Measurements from ENCODE around the gene PAPLN.

PAPLN gene

DNA sequence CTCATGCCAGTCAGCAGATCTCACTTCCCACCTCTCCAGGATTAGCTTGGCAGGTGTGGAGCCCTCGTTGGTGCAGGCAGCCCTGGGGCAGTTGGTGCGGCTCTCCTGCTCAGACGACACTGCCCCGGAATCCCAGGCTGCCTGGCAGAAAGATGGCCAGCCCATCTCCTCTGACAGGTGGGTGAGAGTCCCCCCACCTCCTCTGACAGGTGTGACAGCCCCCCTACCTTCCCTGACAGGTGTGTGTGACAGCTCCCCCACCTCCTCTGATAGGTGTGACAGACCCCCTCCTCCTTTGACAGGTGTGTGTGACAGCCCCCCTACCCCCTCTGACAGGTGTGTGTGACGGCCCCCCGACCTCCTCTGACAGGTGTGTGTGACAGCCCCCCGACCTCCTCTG is 26.3 kb downstream of the PAPLN start:
- DNase-seq, result no peak

DNA sequence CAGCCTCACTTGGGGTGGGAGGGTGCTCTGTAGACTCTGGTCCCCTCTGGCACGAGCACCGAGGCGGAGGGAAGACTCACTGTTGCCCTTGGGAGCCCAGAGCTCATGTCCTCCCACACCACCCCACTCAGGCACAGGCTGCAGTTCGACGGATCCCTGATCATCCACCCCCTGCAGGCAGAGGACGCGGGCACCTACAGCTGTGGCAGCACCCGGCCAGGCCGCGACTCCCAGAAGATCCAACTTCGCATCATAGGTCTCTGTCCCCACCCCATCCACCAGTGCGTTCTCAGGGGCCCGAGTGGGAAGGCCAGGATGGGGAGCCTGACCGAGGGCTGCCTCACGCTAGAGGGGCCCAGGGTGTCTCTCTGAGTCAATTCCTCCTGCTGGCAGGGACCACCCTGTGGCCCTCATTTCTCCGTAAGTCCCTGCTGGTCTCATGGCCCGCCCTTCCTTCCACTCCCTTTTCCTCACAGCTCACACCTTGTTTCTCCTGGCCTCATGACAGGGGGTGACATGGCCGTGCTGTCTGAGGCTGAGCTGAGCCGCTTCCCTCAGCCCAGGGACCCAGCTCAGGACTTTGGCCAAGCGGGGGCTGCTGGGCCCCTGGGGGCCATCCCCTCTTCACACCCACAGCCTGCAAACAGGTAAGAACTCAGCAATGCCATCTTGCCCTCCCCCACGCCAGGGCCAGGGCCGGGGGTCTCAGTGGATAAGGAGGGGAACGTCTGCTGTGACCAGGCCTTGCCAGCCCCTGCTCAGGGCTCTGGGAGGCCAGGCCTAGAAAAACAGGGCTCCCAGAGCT is 27.0 kb downstream of the PAPLN start:
- DNase-seq, result no peak

DNA sequence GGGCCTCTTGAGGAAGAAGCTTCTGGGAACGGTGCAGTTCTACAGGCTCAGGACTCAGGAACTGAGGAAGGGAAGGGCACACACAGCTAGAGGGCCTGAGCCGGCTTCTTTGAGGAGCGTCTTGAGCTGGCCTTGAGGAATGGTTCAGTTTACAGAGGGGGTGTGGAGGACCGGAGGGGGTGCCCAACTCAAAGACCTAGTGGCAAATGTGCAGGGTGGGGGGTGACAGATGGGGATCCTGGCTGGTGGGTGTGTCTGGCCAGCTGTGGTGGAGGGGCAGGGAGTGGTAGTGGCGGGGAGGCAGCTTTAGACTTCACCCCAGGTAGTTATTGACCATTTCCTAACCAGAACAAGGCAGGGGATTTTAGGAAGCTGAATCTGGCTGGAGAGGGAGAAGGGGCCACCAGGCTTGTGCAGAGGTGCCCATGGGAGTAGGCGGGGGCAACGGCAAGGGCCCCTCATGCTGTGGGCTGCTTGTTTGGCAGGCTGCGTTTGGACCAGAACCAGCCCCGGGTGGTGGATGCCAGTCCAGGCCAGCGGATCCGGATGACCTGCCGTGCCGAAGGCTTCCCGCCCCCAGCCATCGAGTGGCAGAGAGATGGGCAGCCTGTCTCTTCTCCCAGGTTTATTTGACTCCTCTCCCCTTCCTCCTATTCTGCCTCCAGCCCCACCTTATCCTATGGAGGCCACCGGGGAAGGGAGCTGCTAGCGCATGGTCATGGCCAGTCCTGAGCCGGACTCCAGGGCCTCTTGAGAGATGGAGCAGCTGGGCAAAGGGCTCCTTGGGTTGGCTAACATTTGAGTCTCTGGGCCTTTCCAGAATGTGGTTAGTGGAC is 27.8 kb downstream of the PAPLN start:
- DNase-seq, result no peak

DNA sequence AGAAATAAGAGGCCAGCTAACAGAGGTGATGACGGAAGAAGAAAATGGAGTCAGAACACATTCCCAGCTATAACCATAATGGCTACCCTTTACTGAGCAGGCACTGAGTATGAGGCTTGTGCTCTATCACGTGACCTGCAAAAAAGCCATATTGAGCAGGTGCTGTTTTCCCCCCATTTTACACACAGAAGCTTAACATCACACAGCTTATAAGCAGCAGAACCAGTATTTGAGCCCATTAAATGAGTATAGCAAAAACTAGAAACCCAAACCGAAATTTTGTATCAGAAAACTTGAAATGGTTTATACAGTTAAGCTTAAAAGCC is 28.4 kb downstream of the PAPLN start:
- no peak for DNase-seq

DNA sequence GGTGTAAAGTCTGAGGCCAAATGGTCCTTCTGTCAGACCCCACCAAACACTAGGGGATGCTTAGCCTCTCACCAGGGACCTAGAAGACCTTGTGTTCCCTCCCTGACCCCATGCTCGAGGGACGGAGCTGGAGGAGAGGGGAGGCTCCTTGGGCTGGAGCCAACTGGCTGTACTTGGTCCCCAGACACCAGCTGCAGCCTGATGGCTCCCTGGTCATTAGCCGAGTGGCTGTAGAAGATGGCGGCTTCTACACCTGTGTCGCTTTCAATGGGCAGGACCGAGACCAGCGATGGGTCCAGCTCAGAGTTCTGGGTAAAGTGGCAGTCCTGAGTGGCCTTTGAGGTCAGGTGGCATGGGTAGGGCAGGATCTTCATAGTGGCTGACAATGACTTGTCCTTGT is 29.0 kb downstream of the PAPLN start:
- DNase-seq, result no peak

DNA sequence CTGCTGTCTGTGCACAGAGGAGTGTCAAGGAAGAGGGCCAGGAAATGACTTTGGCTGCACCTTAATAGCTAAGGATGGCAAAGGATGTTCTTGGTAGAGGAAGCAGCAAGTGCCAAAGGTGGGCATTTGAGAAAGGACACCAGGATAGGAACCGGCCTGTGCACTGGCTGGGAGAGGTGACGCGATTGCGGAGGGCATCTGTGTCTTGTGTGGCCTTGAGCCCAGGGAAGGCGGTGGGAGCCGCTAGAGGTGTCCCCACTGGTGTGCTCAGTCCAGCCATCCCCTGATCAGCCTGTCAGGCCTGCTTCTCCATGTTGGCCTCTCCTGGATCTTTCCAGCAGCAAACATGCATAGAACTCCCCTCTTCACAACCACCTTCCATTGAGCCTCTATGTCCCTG is 30.2 kb downstream of the PAPLN start:
- DNase-seq, result no peak

DNA sequence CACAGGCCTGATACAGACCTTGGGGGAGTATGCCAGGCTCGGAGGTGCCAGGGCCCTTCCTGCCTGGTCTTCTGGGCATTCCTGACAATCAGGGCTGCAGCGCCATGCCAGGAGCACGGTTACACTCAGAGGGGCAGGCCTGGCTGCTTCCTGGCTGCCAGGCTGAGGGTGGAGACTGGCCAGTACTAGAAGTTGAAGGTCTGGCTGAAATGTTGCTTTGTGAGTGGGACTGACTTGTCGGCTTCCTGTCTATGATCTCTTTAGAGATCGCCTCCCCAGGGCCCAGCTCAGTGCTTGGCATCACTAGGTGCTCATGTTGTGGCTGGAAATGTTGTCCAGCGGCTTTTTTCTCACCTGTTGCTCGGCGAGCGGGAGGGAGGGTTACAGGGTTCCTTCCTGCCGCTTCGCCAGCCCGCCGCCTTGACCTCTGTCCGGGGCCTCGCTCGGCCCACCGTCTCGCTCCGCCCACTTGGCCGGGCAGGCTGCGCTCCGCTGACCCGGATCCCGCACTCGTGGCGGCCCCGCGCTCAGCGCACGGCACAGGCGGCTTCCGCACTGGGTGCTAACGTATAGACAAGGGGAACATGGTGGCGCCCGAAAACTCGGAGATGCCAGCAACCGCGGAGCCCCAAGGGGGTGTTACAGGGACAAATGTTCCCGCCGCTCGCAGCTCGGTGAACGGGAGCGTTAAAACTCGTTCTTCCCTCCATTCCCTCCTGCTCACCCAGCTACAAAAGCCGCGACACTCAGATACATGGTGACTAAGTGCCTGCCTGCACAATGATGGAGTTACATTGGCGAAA is 32.6 kb downstream of the PAPLN start:
- DNase-seq, result no peak

DNA sequence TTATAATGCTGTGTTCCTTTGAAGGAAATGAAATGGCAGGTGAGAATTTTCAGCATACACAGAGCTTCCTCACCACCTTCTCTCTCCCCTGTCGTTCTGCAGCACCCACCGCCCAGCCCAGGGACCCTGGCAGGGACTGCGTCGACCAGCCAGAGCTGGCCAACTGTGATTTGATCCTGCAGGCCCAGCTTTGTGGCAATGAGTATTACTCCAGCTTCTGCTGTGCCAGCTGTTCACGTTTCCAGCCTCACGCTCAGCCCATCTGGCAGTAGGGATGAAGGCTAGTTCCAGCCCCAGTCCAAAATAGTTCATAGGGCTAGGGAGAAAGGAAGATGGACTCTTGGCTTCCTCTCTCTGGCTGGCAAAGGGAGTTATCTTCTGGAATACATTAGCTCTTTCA is 35.1 kb downstream of the PAPLN start:
- DNase-seq, result no peak

DNA sequence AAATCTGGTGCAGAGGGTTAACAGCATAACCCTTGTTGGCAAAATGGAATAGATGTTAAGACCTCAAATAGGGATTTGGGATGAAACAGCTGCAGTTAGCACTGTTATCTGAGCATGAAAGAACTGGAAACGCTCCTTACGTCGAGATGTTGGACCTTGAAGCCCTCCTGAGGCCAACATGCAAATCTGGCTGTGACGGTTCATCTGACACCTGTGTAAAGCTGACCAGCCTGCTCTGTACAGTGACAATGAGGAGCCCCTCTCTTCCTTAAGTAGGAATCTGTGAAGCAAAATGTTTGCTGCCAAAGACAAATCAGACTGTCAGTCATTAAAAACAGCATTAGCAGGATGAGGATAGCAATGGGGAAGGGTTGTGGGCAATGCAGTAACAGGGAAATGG is 36.5 kb downstream of the PAPLN start:
- no peak for DNase-seq

DNA sequence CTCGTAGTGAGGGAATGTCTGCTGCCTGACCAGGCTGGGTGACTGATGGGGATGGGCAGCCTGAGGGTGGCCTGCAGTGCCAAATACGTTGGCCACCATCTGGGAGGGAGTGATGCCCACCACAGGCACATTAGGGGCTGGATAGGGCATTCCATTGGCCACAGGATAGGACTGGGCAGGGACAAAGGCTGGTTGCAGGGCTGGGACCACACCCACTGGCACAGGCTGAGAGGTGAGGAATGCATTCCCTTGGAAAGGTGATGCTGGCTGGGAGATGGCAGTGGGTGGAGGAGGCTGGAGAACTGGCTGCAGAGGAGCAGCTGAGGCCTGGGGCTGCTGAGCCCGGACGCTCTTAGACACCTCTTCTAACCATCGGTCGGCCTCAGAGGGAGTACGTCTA is 39.5 kb downstream of the PAPLN start:
- no peak for DNase-seq

DNA sequence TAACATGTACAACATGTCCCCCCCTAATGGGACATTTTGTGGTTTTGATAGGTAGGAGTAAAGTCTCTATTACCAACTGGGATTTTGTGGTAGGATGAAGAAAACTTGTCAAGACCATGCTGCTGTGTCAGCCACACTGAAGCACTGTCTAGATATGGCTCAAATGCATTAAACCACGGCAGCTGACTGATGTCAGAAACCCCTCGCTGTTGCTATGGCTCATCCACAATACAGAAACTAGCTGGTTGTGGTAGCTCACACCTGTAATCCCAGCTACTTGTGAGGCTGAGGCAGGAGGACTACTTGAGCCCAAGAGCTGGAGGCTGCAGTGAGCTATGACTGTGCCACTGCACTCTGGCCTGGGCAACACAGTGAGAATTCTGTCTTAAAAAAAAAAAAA is 40.1 kb downstream of the PAPLN start:
- DNase-seq, result no peak

DNA sequence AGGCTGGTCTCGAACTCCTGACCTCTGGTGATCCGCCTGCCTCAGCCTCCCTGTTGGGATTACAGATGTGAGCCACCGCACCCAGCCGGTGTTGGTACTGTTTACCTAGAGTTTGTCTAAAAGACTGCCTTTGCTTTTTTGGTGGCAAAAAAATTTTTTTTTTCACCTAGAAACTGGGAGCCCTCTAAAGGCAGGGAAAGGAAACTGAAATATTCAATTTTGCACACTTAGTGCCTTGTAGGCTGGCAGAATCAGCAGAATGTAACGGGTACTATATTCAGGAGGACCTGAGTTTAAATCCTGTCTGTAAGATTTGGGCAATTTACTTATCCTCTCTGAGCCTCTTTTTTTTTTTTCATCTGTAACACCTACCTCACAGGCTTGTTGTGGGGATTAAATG is 43.6 kb downstream of the PAPLN start:
- no peak for DNase-seq

DNA sequence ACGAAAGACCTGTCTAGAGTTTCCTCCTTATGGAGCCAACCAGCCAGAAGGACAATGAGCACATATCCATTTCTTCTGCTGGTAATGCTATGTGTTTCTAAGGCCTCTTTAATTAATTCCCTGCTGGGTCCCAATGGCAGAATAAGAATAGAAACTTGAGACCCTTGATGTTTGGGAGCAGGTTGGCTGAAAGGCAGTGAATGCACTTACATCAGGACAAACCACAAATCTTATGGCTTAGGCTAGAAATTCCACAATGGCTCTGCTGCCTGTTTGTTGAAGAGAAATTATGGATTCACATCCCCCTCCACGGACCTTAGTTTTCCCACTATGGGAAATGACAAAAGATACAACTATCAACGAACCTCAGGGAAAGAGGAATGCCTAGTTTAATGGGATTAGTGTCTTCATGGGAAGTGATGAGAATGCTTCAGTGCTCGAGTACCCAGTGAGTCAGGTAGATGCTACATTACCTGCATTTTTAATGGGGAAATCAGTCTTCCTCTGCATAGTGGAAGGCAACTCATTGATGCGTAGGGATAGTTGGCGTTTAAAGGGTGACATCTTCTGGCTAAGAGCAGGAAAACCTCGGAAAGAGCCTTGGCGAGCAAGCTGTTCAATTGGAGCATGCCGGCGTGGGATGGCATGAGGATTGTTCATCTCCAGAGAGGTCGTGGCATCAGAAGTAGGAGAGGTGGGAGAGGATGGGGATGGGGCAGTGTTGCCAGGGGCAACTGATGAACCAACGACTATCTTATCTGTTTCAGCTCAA is 46.5 kb downstream of the PAPLN start:
- DNase-seq, result no peak

DNA sequence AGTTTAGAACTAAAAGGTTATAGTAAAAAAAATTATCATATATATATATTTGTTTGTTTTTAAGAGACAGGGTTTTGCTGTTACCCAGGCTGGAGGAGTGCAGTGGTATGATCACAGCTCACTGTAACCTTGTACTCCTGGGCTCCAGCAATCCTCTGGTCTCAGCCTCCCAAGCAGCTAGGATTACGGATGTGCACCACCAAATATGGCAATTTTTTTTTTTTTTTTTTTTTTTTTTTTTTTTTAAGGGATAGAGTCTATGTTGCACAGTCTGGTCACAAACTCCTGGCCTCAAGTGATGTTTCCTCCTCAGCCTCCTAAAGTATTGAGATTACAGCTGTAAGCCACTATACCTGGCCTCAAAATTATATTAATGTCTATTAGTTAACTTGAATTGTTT is 48.7 kb downstream of the PAPLN start:
- no peak for DNase-seq

DNA sequence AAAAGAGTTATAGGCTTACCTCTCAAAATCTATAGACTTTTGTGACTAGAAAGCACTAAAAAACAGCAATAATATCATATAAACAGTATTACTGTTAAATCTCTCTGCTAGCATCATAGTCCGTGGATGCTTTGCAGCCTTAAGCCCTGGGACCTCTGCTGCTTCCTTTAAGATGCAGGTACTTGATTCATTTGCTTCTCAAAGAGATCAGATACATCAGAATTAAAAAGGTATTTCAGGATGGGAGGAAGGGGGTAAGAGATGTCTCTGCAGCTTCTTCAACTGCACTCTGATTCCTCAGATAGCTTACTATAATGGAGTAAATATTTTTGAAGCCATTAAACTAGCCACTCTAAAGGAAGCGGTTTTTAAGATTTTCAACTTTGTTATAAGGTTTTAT is 49.3 kb downstream of the PAPLN start:
- no peak for DNase-seq

DNA sequence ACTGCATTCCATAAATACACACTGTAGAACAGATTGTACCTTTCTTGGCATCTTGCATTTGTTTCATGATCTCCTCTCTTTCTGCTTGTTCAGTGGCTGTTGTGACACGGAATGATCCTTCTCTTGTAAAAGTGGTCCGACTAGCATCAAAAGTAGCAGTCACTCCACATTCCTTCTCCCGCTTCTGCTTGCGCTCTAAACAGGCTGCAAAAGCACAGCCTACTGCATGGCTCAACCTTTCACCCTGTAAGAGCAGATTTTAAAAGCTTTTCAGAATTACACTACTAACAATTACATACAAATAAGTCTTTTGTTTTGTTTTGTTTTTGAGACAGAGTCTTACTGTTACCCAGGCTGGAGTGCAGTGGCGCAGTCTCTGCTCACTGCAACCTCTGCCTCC is 49.8 kb downstream of the PAPLN start:
- no peak for DNase-seq

DNA sequence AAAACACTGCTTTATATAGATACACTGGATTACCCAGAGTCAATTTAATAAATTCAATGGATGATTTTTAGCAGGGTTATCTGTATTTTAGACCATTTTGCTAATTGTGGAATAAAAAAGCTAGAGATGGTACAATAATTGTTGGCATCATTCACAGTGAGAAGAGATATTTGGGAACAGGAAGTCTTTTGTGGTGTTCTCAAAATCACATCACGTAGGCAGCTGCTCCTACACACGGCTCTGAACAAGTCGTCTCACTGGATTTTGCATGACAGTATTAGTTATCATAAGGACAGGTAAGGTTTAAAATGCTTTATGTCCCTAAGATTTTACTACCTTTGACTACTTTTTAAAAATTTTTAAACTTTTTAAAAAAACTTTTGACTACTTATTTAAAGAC is 52.0 kb downstream of the PAPLN start:
- no peak for DNase-seq

DNA sequence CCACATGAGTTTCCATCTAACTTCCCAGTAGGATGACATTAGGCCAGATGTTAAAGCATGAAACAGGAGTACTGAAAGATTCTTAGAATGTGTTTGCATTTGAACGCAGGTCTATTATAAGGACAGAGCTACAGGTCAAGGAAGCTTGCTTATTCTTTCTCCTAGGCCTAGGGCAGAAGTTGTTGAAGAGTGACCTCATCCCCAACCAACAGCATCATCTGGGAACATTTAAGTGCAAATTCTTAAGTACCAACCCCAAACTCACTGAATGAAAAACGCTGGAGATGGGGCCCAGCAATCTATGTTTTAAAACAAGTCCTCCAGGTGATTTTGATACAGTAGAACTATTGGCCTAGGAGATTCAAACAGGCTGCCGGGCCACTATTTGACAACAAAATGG is 52.4 kb downstream of the PAPLN start:
- DNase-seq, result no peak

DNA sequence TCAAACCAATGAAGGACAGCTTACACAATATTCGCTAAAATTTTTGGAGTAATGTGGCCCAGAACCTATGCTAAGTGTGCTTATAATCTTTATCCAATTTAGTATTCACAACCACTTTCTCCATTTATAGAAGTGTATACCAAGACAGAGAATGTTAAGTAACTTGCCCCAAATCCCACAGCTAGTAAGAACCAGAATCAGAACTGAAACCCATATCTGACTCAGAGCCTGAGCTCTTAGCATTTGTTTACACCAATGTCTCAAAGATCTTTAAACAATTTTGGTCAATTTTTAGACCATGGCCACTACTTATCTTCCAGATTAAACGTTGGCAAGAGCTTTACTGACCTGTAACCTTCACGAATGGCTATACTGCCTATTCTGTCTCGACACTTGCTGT is 53.0 kb downstream of the PAPLN start:
- DNase-seq, result no peak

DNA sequence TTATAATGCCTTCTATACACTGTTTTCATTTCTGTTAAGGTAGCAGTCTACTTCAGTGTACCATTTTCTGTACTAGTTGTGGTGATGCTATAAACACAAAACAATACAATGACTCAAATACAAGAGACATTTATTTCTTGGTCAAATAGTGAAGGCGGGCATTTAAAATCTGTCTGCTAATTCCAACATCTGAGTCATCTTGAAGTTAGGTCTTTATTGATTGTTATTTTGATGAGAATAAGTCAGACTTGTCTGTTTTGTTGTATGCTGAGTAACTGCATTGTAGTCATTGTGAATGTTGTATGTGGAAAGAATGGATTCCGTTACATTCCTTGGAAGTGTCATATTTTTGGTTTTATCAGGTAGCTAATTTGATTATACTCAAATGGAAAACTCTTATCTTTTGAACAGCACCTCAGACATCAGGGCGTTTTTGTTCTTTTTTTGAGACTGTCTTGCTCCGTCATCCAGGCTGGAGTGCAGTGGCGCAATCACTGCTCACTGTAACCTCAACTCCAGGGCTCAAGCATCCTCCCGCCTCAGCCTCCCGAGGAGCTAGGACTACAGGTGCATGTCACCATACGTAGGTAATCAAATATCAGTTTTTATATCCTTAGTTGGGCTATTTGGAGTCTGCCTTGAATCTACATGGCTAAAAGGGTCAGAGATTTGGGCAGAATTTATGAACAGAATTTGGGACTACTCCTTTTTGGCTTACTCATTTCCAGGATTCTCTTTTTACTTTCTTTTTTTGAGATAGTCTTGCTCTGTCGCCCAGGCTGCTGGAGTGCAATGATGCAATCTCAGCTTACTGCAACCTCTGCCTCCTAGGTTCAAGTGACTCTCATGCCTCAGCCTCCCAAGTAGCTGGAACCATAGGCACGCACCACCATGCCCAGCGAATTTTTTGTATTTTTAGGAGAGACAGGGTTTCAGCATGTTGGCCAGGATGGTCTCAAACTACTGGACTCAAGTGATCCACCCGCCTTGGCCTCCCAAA is 56.8 kb downstream of the PAPLN start:
- DNase-seq, result no peak

DNA sequence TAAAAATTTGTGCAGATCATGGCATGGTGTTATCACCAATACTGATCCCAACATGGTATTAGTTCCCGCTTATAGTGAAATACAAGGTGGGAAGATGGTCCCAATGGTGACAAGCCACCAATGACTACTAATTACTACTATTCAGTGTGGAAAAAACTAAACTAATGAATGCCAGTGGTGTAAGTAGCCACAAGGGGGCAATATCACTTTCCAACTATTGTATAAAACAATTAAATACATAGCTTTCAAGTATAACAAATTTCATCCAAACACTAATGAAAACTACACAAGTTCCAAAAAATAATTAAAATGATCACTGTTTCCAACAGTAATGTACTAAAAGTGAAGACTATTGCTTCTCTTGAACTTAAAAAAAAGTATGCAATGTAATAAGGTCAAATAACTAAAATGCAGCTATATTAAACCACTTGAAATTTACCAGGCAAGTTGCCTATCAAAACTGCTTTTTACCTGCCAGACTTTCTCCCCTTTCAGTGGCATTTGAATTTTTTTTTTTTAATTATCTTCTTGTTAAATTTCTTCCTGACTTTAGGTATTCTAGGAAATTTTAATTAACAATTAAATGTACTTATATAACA is 58.0 kb downstream of the PAPLN start:
- DNase-seq, result peak; percentile 59
